Melanocyte of skin (primary cell): ENCODE data around the gene PCDHB6. TPM values are rescaled to one million over a fixed set of nuclear protein-coding genes. Genes with fewer than 3 reads are reported as not detected.

Source experiments
- total RNA-seq, 2 donors: library from RNA; depleted of rRNA; stranded (reverse); fragments of >200 nt; gene quantifications; 2 replicates each; pipeline ENCODE4 v1.2.3, GENCODE V29; 2012

The PCDHB6 gene
- not detected for total RNA-seq

GRCh38 chr5:141149812-141150211 lies at the start of gene PCDHB6:
Gene PCDHB6, plus strand, starts transcription at chr5:141150057. Its CDS starts 201 bp downstream, at chr5:141150258.

GRCh38 chr5:141100243-141100805 lies 49.5 kb upstream of the PCDHB6 start, which contains the start of gene PCDHB3:
Gene PCDHB3, plus strand, starts transcription at chr5:141100473. Its CDS starts 177 bp downstream, at chr5:141100650.

GRCh38 chr5:141121563-141121962 lies 28.3 kb upstream of the PCDHB6 start, which contains the start of gene PCDHB4:
Gene PCDHB4, plus strand, starts transcription at chr5:141121818. Its CDS starts 181 bp downstream, at chr5:141121999.

GRCh38 chr5:141135030-141135717 lies 14.7 kb upstream of the PCDHB6 start, which contains the start of gene PCDHB5:
Gene PCDHB5, plus strand, starts transcription at chr5:141135206. Its CDS starts 229 bp downstream, at chr5:141135435.

GRCh38 chr5:141172381-141173204 lies 22.7 kb downstream of the PCDHB6 start, which contains the start of gene PCDHB7:
Gene PCDHB7, plus strand, starts transcription at chr5:141172644. Its CDS starts 192 bp downstream, at chr5:141172836.

GRCh38 chr5:141177577-141178191 lies 27.8 kb downstream of the PCDHB6 start, which contains the start of gene PCDHB8:
Gene PCDHB8, plus strand, starts transcription at chr5:141177790. Its CDS starts 245 bp downstream, at chr5:141178035.

GRCh38 chr5:141182248-141182647 lies 32.4 kb downstream of the PCDHB6 start, which contains the start of gene PCDHB16:
Gene PCDHB16, plus strand, starts transcription at chr5:141182387. Its CDS starts 173 bp downstream, at chr5:141182560.

GRCh38 chr5:141186897-141187512 lies 37.1 kb downstream of the PCDHB6 start, which contains the start of gene PCDHB9:
Gene PCDHB9, plus strand, starts transcription at chr5:141187161. Its CDS starts 158 bp downstream, at chr5:141187319.

GRCh38 chr5:141192110-141192725 lies 42.4 kb downstream of the PCDHB6 start, which contains the start of gene PCDHB10:
Gene PCDHB10, plus strand, starts transcription at chr5:141192353. Its CDS starts 200 bp downstream, at chr5:141192553.

GRCh38 chr5:141199359-141200235 lies 49.7 kb downstream of the PCDHB6 start, which contains the start of gene PCDHB11:
Gene PCDHB11, plus strand, starts transcription at chr5:141199627. Its CDS starts 148 bp downstream, at chr5:141199775.

Other genes starting within 250 kb of the PCDHB6 start
- gene PCDHAC1, start 223.8 kb upstream of the PCDHB6 start, total RNA-seq = under 1 TPM in 1 of 2 donors, not detected in 1; 0.34 TPM
- gene PCDHAC2, start 183.6 kb upstream of the PCDHB6 start, total RNA-seq = under 1 TPM in 1 of 2 donors, not detected in 1; 0.69 TPM
- gene PCDHB1, start 98.7 kb upstream of the PCDHB6 start, total RNA-seq = not detected
- gene PCDHB2, start 55.4 kb upstream of the PCDHB6 start, total RNA-seq = under 1 TPM; under 0.01 to 0.34 TPM
- under 1 TPM in 1 of 2 donors, not detected in 1; under 0.01 TPM for gene PCDHB3, start 49.6 kb upstream of the PCDHB6 start, total RNA-seq
- under 1 TPM in 1 of 2 donors, not detected in 1; 0.69 TPM for gene PCDHB4, start 28.2 kb upstream of the PCDHB6 start, total RNA-seq
- under 1 TPM in 1 of 2 donors, not detected in 1; 0.69 TPM for gene PCDHB5, start 14.9 kb upstream of the PCDHB6 start, total RNA-seq
- under 1 TPM; under 0.01 TPM for gene PCDHB7, start 22.6 kb downstream of the PCDHB6 start, total RNA-seq
- under 1 TPM in 1 of 2 donors, not detected in 1; under 0.01 TPM for gene PCDHB8, start 27.7 kb downstream of the PCDHB6 start, total RNA-seq
- not detected for gene PCDHB16, start 32.3 kb downstream of the PCDHB6 start, total RNA-seq
- gene PCDHB9, start 37.1 kb downstream of the PCDHB6 start, total RNA-seq = under 1 TPM in 1 of 2 donors, not detected in 1; under 0.01 TPM
- under 1 TPM in 1 of 2 donors, not detected in 1; under 0.01 TPM for gene PCDHB10, start 42.3 kb downstream of the PCDHB6 start, total RNA-seq
- gene PCDHB11, start 49.6 kb downstream of the PCDHB6 start, total RNA-seq = not detected
- under 1 TPM in 1 of 2 donors, not detected in 1; under 0.01 TPM for gene PCDHB12, start 58.7 kb downstream of the PCDHB6 start, total RNA-seq
- gene PCDHB13, start 63.9 kb downstream of the PCDHB6 start, total RNA-seq = under 1 TPM; under 0.01 to 0.34 TPM
- gene PCDHB14, start 73.3 kb downstream of the PCDHB6 start, total RNA-seq = under 1 TPM in 1 of 2 donors, not detected in 1; under 0.01 TPM
- not detected for gene PCDHB15, start 95.3 kb downstream of the PCDHB6 start, total RNA-seq
- gene SLC25A2, start 154.0 kb downstream of the PCDHB6 start, total RNA-seq = not detected
- 10 to 100 TPM; 24.8 to 46.6 TPM for gene TAF7, start 170.7 kb downstream of the PCDHB6 start, total RNA-seq
- gene PCDHGA1, start 180.5 kb downstream of the PCDHB6 start, total RNA-seq = under 1 TPM; under 0.01 TPM
- gene PCDHGA2, start 188.7 kb downstream of the PCDHB6 start, total RNA-seq = under 1 TPM; 0.67 to 0.69 TPM
- under 1 TPM; 0.67 to 0.69 TPM for gene PCDHGA3, start 193.8 kb downstream of the PCDHB6 start, total RNA-seq
- gene PCDHGB1, start 200.0 kb downstream of the PCDHB6 start, total RNA-seq = under 1 TPM; 0.33 to 0.69 TPM
- gene PCDHGA4, start 205.0 kb downstream of the PCDHB6 start, total RNA-seq = 1 to 10 TPM in 1 of 2 donors, under 1 TPM in 1; 0.67 to 1.0 TPM
- 1 to 10 TPM in 1 of 2 donors, under 1 TPM in 1; 0.67 to 1.0 TPM for gene PCDHGB2, start 209.9 kb downstream of the PCDHB6 start, total RNA-seq
- under 1 TPM; under 0.01 to 0.69 TPM for gene PCDHGA5, start 214.1 kb downstream of the PCDHB6 start, total RNA-seq
- under 1 TPM; 0.69 to 1.00 TPM for gene PCDHGB3, start 220.2 kb downstream of the PCDHB6 start, total RNA-seq
- gene PCDHGA6, start 223.8 kb downstream of the PCDHB6 start, total RNA-seq = 1 to 10 TPM in 1 of 2 donors, under 1 TPM in 1; 1.00 to 2.1 TPM
- gene PCDHGA7, start 232.7 kb downstream of the PCDHB6 start, total RNA-seq = 1 to 10 TPM in 1 of 2 donors, under 1 TPM in 1; 0.67 to 1.0 TPM
- 1 to 10 TPM; 5.3 to 5.9 TPM for gene PCDHGB4, start 237.6 kb downstream of the PCDHB6 start, total RNA-seq
- gene PCDHGA8, start 242.6 kb downstream of the PCDHB6 start, total RNA-seq = under 1 TPM; 0.34 to 0.67 TPM
- 10 to 100 TPM in 1 of 2 donors, 1 to 10 TPM in 1; 8.7 to 12.0 TPM for gene PCDHGB5, start 247.9 kb downstream of the PCDHB6 start, total RNA-seq